H1 (cell line): ENCODE data around the gene SH3GL1.

Experiments
- CTCF ChIP-seq, 3 experiments: IDR thresholded peaks; 1 replicate in 2 of 3; 2 replicates in 1 of 3; pipeline versions ENCODE4 v1.5.1 to v1.6.1; 2011; ENCODE audit warnings: low read length in 3 of 3, mild to moderate bottlenecking in 3 of 3, inconsistent platforms in 2 of 3, low read depth in 1 of 3, moderate library complexity in 1 of 3; ENCODE audit not compliant: insufficient read depth in 1 of 3; ENCODE audit errors: control extremely low read depth in 1 of 3
- FOSL1 ChIP-seq: IDR thresholded peaks from 2 replicates; pipeline ENCODE4 v1.6.1; 2011; ENCODE audit warnings: mild to moderate bottlenecking, low read depth, low read length, moderate library complexity; ENCODE audit not compliant: insufficient read depth

GRCh38 chr19:4428326-4428975 lies 28.1 kb upstream of the SH3GL1 start:
- no peak for TF ChIP-seq CTCF (IDR thresholded peaks at IDR 0.05; ENCODE audit: control extremely low read depth in 1 of 3, insufficient read depth in 1 of 3, low read depth in 1 of 3, low read length in 3 of 3)
- TF ChIP-seq FOSL1, result no peak
